Esophagus squamous epithelium (tissue), 4 donors: ENCODE measurements around the gene RNF213.

ENCODE experiments used
- POLR2A ChIP-seq, 4 donors: fragments of 450-650 bp; IDR thresholded peaks; one replicate each; pipeline ENCODE4 v1.6.1; 2017; ENCODE audit warnings: antibody characterized with exemption in 4 of 4, mild to moderate bottlenecking in 4 of 4, moderate library complexity in 3 of 4
- TF ChIP-seq, protein P1 (sequence below), 6 experiments: fragments of 450-650 bp in 4 of 6; fragments of 200-600 bp in 2 of 6; sonication (generic) in 2 of 6; IDR thresholded peaks; one replicate each; pipeline ENCODE4 v1.5.1; 2016 to 2019; ENCODE audit warnings: antibody characterized with exemption in 6 of 6, mild to moderate bottlenecking in 4 of 6, moderate library complexity in 4 of 6

DNA sequence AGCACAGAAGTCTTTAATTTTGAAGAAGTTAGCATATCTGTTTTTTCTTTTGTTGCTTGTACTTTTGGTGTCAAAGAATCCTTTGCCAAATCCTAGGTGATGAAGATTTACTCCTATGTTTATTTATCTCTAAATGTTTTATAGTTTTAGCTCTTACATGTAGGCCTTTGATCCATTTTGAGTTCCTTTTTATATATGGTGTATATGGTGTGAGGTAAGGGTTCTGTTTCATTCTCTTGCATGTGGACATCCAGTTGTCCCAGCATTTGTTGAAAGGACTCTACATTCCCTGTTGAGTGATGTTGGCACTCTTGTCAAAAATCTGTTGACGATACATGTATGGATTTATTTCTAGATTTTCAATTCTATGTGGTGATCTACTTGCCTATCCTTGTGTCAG lies 62.2 kb downstream of the RNF213 start:
- TF ChIP-seq, protein P1, sequence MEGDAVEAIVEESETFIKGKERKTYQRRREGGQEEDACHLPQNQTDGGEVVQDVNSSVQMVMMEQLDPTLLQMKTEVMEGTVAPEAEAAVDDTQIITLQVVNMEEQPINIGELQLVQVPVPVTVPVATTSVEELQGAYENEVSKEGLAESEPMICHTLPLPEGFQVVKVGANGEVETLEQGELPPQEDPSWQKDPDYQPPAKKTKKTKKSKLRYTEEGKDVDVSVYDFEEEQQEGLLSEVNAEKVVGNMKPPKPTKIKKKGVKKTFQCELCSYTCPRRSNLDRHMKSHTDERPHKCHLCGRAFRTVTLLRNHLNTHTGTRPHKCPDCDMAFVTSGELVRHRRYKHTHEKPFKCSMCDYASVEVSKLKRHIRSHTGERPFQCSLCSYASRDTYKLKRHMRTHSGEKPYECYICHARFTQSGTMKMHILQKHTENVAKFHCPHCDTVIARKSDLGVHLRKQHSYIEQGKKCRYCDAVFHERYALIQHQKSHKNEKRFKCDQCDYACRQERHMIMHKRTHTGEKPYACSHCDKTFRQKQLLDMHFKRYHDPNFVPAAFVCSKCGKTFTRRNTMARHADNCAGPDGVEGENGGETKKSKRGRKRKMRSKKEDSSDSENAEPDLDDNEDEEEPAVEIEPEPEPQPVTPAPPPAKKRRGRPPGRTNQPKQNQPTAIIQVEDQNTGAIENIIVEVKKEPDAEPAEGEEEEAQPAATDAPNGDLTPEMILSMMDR (IDR thresholded peaks at IDR 0.05), result no peak
- no peak for TF ChIP-seq POLR2A (IDR thresholded peaks at IDR 0.05)
